Ascending aorta (tissue), 2 donors: ENCODE data around the gene LMF2. TPM values are rescaled to one million over a fixed set of nuclear protein-coding genes. Genes with fewer than 3 reads are reported as not detected.
A peak's percentile ranks its signal among the peaks of the same experiment; 100 is the strongest.

Source experiments
- DNase-seq, 2 donors: peaks; one replicate each; pipeline ENCODE4 v3.0.0-alpha.2; 2019; ENCODE audit warnings: low spot score in 2 of 2
- H3K27ac ChIP-seq, 2 donors: fragments of 200-600 bp; sonication (generic); one replicate each; pipeline ENCODE4 v1.5.1; 2016 to 2017; ENCODE audit warnings: mild to moderate bottlenecking in 1 of 2
- H3K27me3 ChIP-seq: fragments of 200-600 bp; sonication (generic); one replicate; pipeline ENCODE4 v1.5.1; 2017
- H3K36me3 ChIP-seq, 2 donors: fragments of 200-600 bp; sonication (generic); one replicate each; pipeline ENCODE4 v1.5.1; 2016
- H3K4me1 ChIP-seq, 2 donors: fragments of 200-600 bp; sonication (generic); one replicate each; pipeline ENCODE4 v1.5.1; 2016 to 2017; ENCODE audit warnings: mild to moderate bottlenecking in 1 of 2
- H3K4me3 ChIP-seq, 2 donors: fragments of 200-600 bp; sonication (generic); one replicate each; pipeline ENCODE4 v1.5.1; 2016 to 2017; ENCODE audit warnings: mild to moderate bottlenecking in 1 of 2
- H3K9me3 ChIP-seq, 2 donors: fragments of 200-600 bp; sonication (generic); one replicate each; pipeline ENCODE4 v1.5.1; 2016
- CTCF ChIP-seq, 3 experiments: fragments of 200-600 bp in 2 of 3; fragments of 450-650 bp in 1 of 3; sonication (generic) in 2 of 3; IDR thresholded peaks; one replicate each; pipeline ENCODE4 v1.5.1; 2016 to 2019; ENCODE audit warnings: antibody characterized with exemption in 3 of 3, mild to moderate bottlenecking in 1 of 3, moderate library complexity in 1 of 3
- intact Hi-C: fragments of 100-400 bp; cut with DNase I; formaldehyde crosslinking; loops from one replicate; pipeline ENCODE4 v1.15.1; 2023
- total RNA-seq: library from RNA; depleted of rRNA; stranded (reverse); fragments of >200 nt; gene quantifications from one replicate; pipeline ENCODE4 v1.1.0, GENCODE V29; 2016

The LMF2 gene
- total RNA-seq, 1 donor from 2014 or later = 119 TPM

DNA sequence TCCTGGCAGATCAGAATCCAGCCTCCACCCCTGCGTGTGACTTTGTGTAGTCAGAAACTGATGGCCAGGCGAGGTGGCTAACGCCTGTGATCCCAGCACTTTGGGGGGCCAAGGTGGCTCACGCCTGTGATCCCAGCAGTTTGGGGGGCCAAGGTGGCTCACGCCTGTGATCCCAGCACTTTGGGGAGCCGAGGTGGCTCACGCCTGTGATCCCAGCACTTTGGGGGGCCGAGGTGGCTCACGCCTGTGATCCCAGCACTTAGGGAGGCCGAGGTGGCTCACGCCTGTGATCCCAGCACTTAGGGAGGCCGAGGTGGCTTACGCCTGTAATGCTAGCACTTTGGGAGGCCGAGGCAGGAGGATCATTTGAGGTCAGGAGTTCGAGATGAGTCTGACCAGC, 5.7 kb upstream of the LMF2 start:
- no peak for DNase-seq
- intact Hi-C loops = no loop called here
- Histone ChIP-seq H3K27me3 (no peaks in the 10 kb centered on the region), H3K36me3 (peaks cover 19 to 33% of the 10 kb centered on the region in 2 donors), H3K4me3 (no peak overlapping the region), H3K9me3 (no peaks in the 10 kb centered on the region), H3K27ac (no peak overlapping the region), H3K4me1 (peaks cover 0 to 8% of the 10 kb centered on the region in 2 donors)
- no peak for TF ChIP-seq CTCF (IDR thresholded peaks at IDR 0.05)

DNA sequence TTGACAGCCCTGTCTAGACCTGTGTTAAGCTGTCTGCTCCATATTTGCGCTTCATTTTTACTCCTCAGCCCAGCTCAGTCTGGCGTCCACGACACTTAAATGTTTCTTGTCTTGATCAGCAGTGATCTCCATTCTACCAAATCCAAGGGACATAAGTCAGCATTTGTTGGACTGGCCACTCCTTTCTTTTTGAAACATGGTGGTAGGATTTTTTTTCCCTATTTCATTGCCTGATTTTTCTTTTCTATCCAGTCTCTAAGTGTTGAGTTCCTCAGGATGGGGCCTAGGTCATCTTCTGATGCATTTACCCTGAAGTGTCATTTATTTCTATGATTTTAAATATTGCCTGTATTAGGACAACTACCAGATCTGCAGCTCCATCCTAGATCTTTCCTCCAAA, 1.4 kb upstream of the LMF2 start:
- Histone ChIP-seq H3K27me3 (no peaks in the 10 kb centered on the region), H3K9me3 (no peaks in the 10 kb centered on the region), H3K4me1 (peaks cover 10 to 20% of the 10 kb centered on the region in 2 donors), H3K4me3 (peak overlapping the region; percentile 71 to 73), H3K36me3 (peaks cover 21 to 29% of the 10 kb centered on the region in 2 donors), H3K27ac (peak overlapping the region; percentile 78 to 97)
- no peak for TF ChIP-seq CTCF (IDR thresholded peaks at IDR 0.05)
- no peak for DNase-seq
- intact Hi-C loops = loop anchor here (1.0 to 10.0 kb wide), 5 partner anchors 16 to 544 kb away; partner anchors contain the start of genes CHKB, PIM3, SCO2 and SELENOO

DNA sequence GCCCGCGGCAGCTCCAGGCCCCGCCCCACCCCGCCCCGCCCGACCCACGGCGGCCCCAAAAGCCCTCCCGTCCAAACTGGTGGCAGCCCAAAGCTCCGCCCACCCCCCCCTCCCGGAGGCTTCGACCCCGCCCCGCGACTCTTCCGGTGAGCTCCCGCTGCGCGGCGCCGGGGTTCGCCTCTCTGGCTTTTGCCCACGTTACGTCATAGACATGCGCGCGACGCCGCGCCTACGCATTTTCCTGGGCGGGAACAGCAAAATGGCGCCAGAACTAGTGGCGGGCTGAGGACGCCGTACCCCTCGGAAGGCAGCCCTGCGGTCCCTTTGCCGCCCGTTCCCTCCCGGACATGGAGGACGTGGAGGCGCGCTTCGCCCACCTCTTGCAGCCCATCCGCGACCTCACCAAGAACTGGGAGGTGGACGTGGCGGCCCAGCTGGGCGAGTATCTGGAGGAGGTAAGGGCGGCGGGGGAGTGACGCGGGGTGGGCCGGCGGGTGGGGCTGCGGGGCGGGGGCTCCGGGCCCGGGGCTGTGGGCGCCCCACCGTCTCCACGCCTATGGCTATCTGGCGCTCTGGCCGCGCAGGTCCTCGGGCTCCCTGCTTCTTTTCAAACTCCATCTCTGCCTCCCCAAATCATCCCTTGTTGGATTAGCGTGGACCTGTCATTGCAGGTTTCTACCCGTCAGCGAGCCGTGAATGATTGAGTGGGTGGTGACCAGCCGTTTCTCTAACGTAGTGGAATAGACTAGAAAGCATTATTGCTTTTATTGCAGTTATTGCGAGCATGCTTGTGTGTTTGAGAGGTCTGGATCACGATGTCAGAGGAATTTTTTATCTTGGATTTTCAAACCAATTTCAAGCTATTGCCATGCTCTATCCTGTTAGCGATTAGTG, 736 bp upstream of the LMF2 start, which contains the start of gene NCAPH2:
TSS of gene NCAPH2 (plus strand) at position 234 of the 894 bp plus-strand sequence. CDS start at position 348, 114 bp downstream.
- TF ChIP-seq CTCF (IDR thresholded peaks at IDR 0.05) = no peak
- Histone ChIP-seq H3K9me3 (no peaks in the 10 kb centered on the region), H3K4me3 (peak within 1 kb of the TSS; percentile 83 to 94), H3K36me3 (peaks cover 26 to 34% of the 10 kb centered on the region in 2 donors), H3K27ac (peak within 1 kb of the TSS; percentile 80 to 97), H3K27me3 (no peaks in the 10 kb centered on the region), H3K4me1 (peaks cover 10 to 20% of the 10 kb centered on the region in 2 donors)
- intact Hi-C loops = loop anchor here (1.0 to 10.0 kb wide), 8 partner anchors 17 to 543 kb away; partner anchors contain the start of genes ARSA, CHKB, PIM3 and SBF1
- peak; percentile 70 to 97 for DNase-seq

DNA sequence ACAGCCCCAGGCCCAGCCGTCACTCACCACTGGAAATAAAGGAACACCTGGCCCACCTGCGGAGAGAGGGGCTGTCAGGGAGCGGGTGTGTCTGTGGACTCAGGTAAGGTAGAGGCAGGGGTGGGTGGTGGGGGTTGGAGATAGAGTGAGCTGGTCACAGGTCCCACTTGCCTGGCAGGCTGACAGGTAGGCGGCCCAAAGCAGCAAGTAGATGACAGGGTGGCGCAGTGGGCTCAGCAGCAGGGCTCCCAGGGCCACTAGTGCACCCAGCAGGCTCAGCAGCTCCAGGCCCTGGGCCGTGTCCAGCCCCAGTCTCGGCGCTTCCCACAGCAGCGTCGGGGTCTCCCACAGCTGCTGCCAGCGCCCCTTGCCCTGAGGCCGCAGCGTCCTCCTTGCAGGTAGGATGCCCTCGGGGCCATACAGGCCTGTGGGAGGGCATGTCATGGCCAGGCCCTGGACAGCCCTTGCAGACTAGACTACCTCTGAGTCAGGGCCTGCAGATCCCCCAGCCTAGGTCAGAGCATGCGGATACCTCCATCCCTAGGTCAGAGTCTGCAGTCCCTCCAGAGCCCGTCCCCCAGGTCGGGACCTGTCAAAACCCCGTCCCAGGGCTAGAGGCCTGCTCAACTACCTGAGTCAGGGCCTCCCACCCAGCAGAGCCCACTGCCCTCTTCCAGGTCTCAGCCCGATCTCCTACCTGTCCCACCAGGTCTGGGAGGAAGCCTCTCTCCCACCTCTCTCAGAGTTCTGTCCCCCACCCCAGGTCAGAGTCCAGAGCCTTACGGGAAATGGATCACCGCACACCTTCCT, 686 bp downstream of the LMF2 start:
- intact Hi-C loops = loop anchor here (1.0 to 10.0 kb wide), 6 partner anchors 32 to 542 kb away; partner anchors contain the start of genes ARSA, PIM3, SBF1 and SELENOO
- Histone ChIP-seq H3K36me3 (peaks cover 32 to 39% of the 10 kb centered on the region in 2 donors), H3K27ac (peak overlapping the region; percentile 80 to 89), H3K4me3 (peak overlapping the region; percentile 83 to 94), H3K9me3 (no peaks in the 10 kb centered on the region), H3K4me1 (peaks cover 10 to 20% of the 10 kb centered on the region in 2 donors), H3K27me3 (no peaks in the 10 kb centered on the region)
- no peak for TF ChIP-seq CTCF (IDR thresholded peaks at IDR 0.05)
- no peak for DNase-seq
